ENCODE measurements around the gene PDLIM7.

The PDLIM7 gene

DNA sequence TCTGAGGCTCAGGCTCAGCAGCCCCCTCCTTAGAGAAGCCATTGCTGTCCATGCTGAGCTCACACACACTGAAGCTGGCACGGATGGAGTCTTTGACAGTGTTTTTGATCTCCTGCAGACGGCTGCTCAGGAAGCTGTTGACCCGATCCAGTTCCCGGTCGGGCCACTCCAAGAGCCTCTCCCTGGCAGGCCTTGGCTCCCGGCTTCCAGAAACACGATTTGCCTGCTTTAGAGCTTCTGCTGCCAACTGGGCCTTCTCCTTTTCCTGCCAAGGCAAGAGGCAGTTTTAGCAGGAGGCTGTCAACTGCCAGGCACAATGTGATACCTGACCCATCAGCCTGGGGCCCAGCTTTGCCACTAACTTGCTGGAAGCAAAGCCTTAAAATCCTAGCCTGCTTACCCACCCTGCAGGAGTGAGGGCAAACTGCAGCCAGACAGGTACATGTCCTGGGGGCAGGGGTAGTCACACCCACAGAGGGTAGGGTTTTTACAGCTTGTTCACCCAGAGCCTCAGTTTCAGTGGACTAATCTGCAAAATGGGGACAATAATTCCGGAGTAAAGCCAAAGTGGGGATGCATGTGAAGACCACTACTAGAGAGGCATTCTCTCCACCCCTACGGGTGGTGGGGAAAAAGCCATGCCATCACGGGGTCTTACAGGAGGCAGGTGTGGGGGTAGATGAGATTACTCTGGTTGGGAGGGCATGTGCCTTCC is 27.7 kb upstream of the PDLIM7 start:
- no peak for FAIRE-seq

DNA sequence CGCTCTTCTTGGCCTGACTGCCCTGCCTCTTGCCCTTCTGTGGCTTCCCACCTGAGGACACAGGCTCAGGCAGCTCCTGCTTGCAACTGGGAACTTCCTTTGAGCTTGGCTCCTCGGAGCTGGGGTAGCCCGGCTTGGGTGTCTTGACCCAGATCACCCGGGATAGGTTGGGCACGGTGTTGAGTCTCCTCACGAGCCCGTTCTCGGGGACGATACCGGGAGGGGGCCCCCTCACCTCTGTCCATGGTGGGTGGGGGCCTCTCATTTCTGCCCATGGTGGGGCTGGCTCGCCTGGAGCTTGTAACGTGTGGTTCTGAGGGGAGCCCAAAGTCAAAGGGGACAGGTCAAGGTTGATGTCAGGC is 27.1 kb upstream of the PDLIM7 start:
- DNase-seq (ENCODE audit: insufficient read length, low spot score) (no peak), FAIRE-seq (no peak)

More for the DNA sequence above, 27.7 kb upstream of the PDLIM7 start:
- no peak for DNase-seq (ENCODE audit: insufficient read length, low spot score)

DNA sequence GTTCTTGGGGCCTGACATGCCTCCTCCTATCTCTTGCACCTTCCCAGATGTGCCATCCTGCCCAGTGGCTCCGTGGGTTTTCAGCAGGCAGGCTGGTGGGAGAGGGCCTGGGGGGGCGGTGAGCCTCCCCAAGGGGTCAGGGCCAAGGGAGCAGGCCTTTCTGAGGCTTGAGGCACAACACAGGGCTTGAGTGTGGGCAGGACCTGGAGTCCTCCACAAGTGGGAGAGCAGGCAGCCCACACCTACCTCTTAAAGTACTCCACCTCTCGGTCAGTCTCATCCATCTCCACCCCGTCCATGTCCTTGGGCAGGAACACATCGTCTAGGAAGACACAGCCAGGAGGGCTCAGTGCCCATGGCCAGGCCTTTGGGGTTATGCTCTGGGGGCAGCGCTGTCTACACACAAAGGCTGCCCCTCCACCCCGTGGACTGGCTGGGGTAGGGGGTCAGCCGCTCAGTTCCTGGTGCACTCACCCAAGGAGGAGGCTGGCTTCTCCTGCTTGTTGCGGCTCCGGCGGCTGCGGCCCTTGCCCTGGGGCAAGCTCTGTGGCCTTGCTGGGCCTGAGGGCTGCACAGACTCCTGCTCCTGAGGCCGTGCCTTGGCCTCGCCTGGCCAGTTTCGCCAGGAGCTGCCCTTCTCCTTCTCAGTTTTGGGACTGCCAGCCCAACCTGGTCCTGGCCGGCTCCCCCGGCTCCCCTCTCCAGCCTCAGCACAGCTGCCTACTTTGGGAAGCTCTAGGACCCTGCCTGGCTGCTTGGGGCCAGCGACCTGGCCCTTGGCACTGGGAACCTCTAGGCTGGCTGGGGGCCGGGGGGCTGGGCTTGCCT is 26.5 kb upstream of the PDLIM7 start:
- DNase-seq (ENCODE audit: insufficient read length, low spot score) (no peak), FAIRE-seq (no peak)

DNA sequence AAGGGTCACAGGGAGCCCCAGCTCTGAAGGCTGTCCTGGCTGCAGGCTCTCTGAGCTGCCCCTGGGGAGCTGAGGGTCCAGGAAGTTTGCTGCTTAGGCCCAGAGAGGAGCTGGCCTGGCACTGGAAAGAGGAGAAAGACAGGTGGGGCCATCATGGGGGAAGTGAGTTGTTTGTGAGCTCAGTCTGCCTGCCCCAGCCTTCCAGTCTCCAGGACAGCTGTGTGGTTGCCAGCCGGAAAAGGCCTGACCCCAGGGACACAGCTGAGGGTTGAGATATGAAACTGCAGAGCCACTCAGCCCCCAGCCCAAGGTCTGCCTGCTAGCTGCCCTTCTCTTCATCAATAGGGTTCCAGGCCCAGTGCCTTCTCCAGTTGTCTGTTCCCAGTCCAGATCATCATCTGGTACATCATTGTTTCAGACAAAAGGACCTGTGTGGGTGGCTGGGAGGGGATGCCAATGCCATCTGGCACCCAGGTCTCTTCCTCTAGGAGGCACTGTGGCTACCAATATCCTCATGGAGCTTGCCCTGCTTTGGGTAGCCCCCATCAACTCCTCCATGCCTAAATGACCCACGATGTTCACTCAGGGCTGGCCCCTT is 23.6 kb upstream of the PDLIM7 start:
- FAIRE-seq: no peak
- DNase-seq (ENCODE audit: insufficient read length, low spot score): no peak

DNA sequence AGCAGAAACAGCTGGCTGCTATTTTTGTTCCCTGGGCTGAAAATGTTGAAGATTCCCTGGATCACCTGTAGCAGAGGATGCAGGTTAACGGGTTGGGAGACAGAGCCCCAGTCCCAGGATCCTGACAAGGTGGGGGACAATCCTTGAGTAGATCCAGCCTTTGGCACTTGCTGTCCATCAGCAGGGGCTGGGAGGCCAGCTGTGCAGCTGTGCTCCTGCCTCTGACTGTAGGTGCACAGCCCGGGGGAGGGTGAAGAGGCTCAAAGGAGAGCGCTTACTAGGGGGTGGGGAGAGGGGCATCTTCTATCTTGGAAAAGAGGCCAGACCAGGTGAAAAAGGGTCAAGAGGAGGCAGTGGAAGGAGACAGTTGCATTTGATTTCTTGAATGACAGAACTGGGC is 22.9 kb upstream of the PDLIM7 start:
- FAIRE-seq: no peak
- no peak for DNase-seq (ENCODE audit: insufficient read length, low spot score)

DNA sequence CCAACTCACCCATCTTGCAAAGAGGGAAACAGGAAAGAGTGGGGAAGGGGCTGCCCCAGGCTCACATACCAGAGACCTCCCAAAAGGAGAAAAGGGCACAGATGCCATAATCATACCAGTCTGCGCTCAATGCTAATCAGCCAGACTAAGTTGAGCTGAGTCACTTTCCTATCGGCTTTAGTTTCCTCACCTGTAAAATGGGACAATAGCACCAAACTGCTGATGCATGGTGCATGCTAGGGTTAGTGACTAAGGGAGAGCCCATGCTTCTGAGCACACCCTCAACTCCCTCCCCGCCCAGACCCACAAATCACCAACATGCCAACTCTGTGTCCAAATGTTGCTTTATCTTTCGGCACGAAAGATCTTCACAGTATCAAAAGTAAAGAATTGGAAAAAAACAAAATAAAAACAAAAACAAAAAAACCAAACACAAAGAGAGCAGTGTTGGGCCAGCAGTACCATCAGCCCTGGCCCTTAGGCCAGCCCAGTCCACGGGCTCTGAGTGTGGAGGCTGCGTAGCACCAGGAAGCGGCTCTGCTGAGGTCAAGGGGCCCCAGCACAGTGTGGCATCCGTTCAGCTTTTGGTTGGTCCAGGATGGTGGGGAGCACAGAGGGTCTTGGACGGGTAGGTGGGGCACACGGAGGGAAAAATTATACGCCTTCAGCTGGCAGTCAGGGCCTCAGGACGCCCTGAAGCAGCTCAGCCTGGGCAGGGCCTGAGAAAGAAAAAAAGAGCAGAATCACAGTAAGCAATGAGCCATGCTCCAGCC is 22.2 kb upstream of the PDLIM7 start:
- DNase-seq (ENCODE audit: insufficient read length, low spot score): no peak
- FAIRE-seq: no peak

DNA sequence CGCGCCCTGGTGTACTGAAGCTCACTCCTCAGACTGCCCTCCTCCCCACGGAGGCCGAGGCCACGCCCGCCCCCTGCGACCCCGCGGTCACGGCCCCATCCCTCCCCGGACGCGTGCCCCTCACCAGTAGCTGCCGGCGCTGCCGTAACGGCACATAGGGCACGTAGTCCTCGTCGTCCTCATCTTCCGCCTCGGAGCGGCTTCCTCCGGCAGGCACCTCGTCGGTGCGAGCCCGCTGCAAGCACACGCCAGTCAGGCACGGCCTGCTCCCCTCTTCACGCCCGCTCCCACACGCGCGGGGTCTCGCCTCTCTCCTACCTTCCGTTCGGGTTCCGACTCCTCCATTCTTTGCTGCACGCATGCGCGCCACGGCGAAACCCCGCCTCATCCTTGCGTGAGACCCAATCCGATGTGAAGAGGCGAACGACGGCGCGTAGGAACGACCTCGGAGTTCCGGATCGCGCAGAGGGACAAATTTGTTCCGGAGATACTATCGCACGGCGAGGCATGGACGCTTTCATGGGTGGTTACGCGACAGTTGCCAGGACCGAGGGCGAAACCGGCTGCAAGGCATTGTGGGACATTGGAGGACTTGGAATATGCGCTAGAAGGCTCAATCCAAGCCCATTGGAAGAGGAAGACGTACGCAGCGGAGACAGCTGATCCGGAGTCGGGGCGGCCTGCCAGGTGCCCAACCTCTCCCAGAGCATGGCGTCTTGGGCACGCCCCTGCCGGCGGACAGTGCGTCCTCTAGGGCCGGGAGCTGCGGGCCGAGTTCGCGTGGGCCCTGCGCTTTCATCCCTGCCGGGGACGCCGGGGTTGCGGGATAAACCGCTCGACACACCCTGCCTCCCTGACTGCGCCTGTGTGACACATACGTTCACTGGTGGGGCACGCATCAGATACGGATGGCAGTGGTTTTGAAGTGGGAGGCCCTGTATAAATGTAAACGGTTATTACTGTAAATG is 19.5 kb upstream of the PDLIM7 start, which contains the start of gene DDX41:
Gene DDX41, minus strand, starts transcription at position 361 of the 968 bp plus-strand sequence. Its CDS starts 16 bp downstream, at position 345.
- peak; percentile 100 for FAIRE-seq
- peak; percentile 100 for DNase-seq (ENCODE audit: insufficient read length, low spot score)

DNA sequence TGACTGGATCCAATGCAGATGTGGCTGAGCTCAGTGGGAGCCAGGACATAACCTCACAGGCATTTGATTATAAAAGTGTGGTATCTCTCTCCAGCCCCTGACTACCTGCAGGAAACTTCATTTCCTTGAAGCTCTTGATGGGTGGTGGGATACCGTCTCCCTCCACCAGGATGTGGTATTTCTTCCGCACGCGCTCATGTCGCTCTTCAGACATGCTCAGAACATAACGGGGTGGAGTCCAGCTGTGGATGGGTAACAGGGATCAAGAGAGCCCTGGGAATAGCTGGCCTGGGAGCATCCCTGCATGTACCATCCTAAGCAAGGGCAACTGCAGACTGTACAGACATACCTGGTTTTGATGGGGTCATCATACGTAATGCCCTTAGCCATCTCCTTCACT is 18.2 kb upstream of the PDLIM7 start:
- no peak for DNase-seq (ENCODE audit: insufficient read length, low spot score)
- FAIRE-seq: no peak

DNA sequence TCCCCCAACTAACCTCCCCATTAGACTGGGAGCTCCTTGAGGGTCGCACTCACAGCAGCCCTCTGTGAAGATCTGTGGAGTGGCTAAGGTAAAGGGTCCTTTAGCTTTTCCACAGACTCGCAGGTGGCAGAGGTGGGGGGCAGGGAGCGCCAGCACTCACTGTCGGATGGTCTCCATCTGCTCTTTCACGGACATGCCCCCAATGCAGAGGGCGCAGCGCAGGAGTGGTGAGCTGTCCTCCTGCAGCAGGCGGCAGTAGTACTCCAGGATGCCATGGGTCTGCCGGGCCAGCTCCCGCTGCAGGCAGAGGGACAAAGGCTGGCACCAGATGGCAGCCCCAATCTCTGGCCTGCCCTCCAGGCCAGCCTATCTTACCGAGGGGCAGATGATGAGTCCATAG is 17.1 kb upstream of the PDLIM7 start:
- DNase-seq (ENCODE audit: insufficient read length, low spot score) (no peak), FAIRE-seq (no peak)

DNA sequence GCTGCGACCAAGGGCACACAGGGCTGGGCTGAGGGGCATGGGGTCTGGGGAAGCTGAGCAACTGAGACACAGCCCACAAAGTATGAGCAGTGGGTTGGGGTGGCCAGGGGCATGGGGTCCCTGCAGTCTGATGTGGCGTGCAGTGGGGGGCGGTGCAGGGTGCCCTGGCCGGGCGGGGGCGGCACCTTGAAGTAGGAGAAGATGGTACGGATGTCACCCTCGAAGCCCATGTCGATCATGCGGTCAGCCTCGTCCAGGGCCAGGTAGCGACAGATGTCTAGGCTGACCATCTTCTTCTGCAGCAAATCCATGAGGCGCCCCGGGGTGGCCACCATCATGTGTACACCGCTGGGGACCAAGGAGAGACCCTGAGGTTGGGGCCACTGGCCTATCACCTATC is 16.1 kb upstream of the PDLIM7 start:
- FAIRE-seq (no peak), DNase-seq (ENCODE audit: insufficient read length, low spot score) (no peak)

DNA sequence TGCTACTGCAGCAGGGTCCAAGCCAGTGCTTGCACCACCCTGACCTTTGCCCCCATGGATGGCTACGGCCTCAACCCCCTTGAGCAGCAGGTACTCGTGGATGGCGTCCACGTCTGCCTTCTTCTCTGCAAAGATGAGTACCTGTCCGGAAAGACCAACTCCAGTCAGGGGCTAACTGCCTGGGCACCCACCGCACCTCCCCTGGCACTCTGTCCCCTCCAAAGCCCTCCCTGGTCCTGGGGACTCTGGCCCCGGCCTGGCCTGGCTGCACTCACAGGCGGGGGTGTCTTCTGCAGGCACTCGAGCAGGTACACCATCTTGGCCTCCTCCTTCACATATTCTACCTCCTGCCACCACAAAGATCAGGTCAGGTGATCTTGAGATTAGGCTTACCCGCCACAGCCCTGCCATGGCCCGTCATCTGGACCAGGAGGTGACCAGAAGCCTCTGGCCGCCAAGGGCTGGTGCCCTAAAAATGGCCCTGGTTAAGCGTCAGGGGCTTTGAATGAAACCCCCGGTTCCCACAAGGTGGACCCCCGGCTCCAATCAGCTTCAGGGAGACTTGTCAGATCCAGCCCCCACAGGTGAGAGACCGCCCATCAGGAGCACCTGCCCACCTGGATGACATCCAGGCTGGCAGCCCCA is 15.5 kb upstream of the PDLIM7 start:
- no peak for FAIRE-seq
- no peak for DNase-seq (ENCODE audit: insufficient read length, low spot score)

DNA sequence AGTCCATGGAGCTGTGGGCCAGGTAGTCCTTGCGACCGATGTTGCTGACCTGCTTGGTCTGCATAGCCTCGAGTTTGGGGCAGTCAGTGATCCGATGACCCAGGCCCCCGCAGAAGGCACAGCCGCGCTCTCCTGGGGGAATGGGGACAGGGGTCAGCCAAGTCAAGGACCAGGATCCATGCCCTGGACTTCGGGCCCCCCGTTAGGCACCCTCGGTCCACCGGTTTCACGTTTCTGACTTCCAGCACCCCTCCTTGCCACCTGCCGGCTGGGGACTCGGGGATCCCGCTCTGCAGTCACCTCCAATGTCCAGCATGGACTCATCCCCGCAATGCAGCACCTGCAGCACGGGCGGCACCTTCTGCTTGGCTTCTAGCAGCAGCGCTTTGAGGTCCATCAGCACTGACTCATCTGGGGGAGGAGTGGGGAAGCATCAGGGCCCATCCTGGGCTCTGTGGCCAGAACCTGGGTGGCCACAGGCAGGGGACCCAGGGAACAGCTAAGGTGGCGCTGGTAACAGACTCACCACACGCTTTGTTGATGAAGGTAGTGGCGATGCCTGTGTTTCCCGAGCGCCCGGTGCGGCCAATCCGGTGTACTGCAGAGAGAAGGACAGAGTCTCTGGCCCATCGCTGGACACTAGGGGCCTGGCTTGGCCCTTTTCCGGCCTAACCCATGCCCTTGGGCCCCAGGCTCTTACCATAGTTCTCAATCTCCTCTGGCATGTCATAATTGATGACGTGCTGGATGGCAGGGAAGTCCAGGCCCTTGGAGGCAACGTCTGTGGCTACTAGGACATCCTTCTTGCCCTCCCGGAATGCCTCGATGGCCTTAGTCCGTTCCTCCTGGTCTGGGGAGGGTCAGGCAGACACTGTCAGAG is 14.6 kb upstream of the PDLIM7 start:
- no peak for FAIRE-seq
- DNase-seq (ENCODE audit: insufficient read length, low spot score): no peak

DNA sequence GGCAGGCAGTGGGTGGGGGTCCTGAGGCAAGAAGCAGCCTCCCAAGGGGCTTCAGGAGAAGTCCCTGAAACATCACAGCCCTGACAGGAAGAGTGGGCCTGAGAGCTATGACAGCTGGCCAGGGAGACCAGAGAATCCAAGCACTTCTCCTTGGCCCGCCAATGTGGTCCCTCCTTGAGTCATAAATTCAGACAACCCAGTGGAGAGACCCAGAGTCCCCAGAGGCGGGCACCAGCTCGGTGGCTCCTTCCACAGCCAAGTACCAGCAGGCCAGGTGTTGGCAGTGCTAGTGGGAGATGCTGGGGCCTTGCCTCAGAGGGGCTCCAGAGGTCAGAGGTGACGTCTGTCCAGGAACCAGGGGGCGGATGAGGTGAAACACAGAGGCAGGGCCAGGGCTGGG is 13.8 kb upstream of the PDLIM7 start:
- FAIRE-seq: no peak
- DNase-seq (ENCODE audit: insufficient read length, low spot score): no peak

DNA sequence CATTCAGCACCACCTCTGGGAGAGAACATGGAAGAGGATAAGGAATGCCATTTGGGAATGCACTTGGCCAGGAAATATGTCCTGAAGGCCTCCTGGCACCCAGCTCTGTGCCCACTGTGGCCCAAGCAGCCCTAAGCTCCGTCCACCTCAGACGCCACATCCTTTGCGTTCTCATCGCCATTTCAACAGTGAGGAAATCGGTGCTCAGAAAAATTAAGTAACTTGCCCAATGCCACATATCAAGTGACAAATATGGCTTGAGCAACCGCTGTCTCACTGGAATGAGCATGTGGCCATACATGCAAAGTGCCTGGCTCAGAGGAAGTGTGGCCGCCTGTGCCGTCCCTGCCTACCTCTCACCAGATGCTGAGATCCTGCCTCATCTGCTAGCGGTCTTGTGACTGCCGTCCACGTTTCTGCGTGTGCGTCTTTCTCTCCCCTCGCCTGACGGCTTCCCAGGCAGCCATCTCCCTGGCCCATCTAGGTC is 13.2 kb upstream of the PDLIM7 start:
- DNase-seq (ENCODE audit: insufficient read length, low spot score) (no peak), FAIRE-seq (peak; percentile 96)

DNA sequence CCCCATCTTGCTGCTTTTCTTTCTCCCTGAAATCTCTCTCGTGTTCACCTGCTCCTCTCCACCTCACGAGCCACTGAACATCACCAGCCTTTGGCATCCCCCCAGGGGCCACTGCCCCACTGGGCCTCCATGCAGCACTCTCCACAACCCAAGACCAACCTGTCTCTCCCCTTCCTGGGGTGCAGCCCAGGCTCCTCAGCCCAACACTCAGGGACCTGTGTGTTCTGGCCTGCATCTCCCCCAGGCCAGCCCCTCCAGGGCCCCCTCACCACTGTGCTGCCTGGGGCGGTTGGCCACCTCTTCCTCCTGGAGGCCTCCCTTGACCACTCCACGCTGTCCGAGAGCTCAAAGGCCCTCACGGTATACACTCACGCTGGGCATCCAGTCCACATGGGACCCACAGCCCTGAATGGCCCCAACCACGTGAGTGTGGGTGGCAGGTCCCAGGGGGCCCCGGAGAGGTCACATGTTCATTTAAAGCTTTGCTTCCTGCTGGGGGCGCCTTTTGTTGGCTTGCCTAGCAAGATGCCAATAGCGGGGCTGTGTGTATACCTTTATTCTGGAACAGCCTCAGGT is 12.7 kb upstream of the PDLIM7 start:
- DNase-seq (ENCODE audit: insufficient read length, low spot score): no peak
- no peak for FAIRE-seq

DNA sequence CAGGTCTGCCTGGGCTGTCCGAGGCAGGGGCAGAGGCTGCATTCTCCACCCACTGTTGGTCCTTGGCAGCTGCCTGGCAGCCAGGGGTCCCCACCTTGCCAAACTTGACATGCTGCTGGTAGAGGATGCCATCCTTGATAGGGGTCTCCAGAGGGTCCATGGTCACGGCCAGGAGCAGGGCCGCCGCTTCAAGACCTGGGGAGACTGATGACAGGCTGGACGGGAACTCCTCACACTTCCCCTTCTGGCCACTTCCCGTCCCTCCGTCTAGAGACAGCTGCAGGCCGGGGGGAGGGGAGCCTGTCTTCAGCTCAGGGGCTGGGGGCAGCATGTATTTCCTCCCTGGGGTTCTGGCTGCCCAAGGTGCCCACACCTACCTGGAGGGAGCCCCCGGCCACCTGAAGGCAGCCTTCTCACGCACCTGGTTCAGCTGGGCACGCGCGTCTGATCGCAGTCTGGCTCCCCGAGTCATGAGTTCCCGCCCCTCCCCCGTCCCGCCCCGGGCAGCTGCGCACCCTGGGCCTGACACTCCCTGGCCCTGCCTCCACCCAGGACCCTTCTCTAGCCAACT is 12.1 kb upstream of the PDLIM7 start, which contains the start of gene DOK3:
Gene DOK3, minus strand, starts transcription at position 446 of the 571 bp plus-strand sequence. Its CDS starts 286 bp downstream, at position 160.
- DNase-seq (ENCODE audit: insufficient read length, low spot score) (no peak), FAIRE-seq (no peak)

DNA sequence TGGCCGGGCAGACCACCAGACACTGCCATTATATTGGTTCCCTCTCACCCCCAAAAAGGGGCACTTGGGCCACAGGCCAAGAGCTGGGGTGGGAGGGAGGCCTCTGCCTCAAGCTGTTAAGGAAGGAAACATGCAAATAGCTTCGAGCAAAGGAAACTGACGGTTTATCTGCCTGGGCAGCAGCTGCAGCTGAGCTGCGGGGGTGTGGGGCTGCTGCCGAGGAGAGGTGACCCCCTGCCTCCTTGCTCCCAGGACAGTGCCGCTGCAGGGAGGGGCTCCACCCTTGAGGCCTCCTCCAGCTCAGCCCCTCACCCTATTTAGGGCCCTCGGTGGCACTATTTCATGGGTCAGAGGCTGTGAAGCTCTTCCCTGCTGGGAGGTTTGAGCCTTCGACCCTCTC is 11.4 kb upstream of the PDLIM7 start:
- no peak for DNase-seq (ENCODE audit: insufficient read length, low spot score)

More for the DNA sequence above, 11.4 kb upstream of the PDLIM7 start:
- FAIRE-seq: peak; percentile 97
